HL-60 (cell line): ENCODE measurements around the gene EHF.
A peak's percentile ranks its signal among the peaks of the same experiment; 100 is the strongest.

Experiments
- CTCF ChIP-seq: IDR thresholded peaks from one replicate; pipeline ENCODE4 v1.5.1; 2011; ENCODE audit warnings: low read length, control low read depth, inconsistent platforms; ENCODE audit not compliant: insufficient read depth
- GABPA ChIP-seq: IDR thresholded peaks from 2 replicates; pipeline ENCODE4 v1.6.1; 2012; ENCODE audit warnings: low read depth
- POLR2AphosphoS5 ChIP-seq: IDR thresholded peaks from 2 replicates; pipeline ENCODE4 v1.6.1; 2012; ENCODE audit warnings: low read depth
- REST ChIP-seq: IDR thresholded peaks from 2 replicates; pipeline ENCODE4 v1.6.1; 2012; ENCODE audit warnings: low read depth; ENCODE audit not compliant: insufficient replicate concordance

GRCh38 chr11:34614344-34615104 lies 6.4 kb upstream of the EHF start:
- TF ChIP-seq CTCF, result no peak
- TF ChIP-seq GABPA, result no peak
- TF ChIP-seq POLR2AphosphoS5, result peak; percentile 27; the same call in 1 of the 2 replicates
- no peak for TF ChIP-seq REST
